ENCODE results near the gene CCDC192.
A peak's percentile ranks its signal among the peaks of the same experiment; 100 is the strongest.

CCDC192 gene

DNA sequence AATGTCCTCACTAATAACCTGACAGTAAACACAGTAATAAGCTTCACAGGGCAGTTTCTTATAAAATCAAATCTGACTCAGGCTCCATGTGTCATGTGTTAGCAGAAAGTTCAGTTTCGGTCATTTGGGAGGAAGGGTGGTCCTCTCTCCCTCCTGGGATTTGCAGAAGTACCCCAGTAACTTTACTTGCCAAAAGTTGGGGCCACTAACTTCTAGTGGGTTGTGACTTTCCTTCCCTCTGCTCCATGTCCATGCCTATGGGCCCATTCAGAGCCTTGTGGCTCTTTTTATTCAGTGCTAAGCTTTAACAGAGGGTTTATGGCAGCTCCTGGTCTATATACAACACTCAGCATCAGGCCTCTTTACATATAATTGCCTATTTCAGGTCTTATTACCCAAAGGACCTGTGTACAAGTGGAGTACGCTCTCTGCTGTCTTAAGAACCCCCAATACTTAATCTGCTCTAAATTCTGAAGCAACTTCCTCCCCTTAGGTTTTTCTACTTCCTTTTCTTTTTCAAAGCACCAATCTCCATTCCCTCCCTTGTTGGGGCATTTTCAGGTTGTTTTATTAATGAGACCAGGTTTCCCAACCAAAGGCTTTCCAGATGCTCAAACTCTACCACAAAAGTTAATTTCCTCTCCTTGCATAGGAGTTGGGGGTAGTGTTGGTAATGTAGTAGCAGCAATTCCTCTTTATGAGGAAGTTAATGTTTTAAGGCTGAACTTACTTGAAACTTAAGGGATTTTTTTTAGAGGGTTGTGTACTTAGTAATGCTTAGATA is 107.7 kb downstream of the CCDC192 start:
- DNase-seq (ENCODE audit: low spot score), result no peak

GRCh38 chr5:127812570-127812969 is 109.4 kb downstream of the CCDC192 start:
- DNase-seq (ENCODE audit: low spot score), result no peak

DNA sequence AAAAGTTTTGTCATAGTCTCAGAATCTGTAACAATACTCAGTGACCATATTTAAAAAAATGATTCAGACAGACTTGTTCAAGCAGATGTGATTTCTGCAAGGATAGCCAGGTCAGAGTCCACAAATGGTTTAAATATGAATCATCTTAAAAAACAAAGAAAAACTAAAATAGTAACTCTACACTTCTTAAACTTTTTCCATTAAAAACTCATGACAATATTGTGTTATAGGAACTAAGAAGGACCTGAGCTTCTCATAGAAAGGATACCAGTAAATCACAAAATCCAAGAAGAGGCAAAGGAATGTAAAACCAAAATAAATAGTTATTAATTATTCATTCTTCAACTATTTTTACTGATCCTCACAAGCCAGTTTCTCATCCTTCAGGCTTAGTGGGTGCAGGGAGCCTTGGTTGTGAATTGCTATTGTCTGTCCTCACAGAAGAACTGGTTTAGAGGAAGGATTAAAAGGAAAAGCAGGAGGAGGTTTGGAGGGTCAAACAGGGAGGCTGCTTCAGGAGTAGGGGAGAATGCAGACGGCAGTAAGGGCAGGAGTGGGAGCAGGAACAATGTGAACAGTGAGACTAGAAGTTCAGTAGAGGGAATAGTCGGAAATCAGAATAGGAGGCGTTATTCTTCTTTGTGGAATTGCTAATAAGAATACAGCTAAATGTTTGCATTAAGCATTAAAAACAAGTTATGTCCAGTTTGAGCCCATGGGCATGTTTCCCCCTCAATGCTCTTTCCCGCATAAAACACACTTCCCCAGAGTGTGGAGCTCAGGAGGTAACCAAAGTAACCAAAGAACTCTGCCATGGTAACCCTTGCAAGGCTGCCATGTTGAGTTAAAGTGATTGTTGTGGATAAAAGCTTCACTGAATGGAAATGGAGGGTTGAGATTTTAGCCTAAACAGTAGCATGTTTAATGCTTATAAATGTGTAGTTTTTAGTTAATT is 110.7 kb downstream of the CCDC192 start:
- peak; percentile 32 for DNase-seq (ENCODE audit: low spot score)

DNA sequence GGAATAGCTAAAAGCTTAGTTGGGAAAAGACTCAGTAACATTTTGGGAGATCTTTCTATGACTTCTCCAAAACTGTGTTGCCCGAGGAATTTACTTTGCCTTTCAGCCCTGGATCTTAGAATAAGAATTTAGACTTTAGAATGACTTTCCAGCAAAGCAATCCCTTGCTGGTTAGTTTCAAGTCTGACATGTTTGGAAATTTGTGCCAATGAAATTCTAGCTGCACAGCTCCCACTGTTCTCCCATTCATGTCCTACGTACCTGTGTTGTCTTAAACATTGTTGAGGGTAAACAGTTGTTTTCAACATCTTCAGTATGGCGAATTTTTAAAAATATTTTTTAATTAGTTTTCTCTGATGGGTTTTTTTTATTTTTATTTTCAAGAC is 111.4 kb downstream of the CCDC192 start:
- DNase-seq (ENCODE audit: low spot score), result no peak

- DNase-seq (ENCODE audit: low spot score), result peak; percentile 79
Observed at GRCh38 chr5:127820910-127821553, 117.8 kb downstream of the CCDC192 start.

DNA sequence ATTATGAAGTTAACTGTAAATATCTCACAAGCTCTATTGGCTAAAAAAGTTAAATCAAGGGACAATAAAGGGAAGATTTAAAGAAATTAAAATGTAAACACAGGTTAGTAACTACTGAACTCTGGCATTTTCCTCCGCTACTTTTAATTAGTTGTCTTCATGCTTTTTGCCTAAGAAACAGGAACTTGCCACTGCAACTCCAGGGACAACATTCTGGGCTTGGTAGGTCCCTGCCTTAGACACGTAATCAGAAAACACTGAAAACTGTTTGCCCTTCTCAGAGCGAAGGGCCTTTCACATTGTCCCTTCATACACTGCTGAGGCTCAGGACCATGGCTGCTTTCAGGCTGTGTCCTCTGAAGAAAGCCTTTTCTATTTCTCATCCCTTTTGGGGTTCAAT is 118.7 kb downstream of the CCDC192 start:
- no peak for DNase-seq (ENCODE audit: low spot score)

DNA sequence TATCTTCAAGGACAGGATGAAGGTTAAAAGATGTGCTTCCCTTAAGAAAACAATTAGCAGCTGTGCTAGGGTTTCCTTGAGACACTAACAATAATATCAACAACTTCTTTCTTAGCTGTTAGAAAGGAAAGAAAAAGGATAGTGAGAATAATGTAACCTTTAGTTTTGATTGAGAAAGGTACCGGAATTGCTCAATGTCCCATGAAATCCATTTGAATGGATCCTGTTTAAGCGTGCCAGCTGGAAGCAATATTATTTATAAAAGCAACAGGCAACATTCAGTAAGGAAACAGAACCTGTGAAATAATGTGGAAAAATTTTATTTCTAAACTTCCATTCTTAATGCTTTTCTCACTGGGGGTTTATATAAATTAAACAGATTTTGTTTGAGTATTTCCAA is 120.9 kb downstream of the CCDC192 start:
- DNase-seq (ENCODE audit: low spot score), result no peak

DNA sequence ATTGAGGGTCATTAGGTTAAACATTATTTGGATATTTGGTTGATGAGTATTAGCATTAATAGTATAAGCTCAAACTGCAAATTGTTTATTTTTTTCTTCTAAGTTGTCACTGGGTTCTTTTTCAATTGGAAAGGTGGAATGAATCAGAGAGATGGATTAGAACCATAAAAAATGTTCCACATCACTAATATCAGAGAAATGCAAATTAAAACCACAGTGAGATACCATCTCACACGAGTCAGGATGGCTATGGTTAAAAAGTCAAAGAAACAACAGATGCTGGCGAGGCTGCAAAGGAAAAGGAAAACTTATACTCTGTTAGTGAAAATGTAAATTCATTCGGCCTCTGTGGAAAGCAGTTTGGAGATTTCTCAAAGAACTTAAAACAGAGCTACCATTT is 122.8 kb downstream of the CCDC192 start:
- DNase-seq (ENCODE audit: low spot score), result no peak

DNA sequence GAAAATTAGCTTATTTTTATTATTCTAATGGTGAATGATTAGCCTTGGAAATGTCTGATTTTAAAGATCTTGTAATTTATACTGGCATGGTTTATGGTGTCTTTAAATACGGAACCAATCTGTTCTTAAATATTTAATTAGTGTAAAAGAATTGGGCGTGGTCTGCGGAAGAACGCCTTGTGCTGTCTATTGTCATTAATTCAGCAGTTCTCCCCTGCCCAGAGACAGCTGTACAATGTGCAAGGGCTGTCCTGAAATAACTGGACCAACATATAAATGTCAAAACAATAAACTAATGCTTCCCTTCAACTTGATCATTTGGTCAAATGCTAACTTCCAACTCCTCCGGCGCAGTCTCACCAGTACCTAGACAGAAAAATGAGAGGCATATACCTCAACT is 124.3 kb downstream of the CCDC192 start:
- DNase-seq (ENCODE audit: low spot score), result no peak

DNA sequence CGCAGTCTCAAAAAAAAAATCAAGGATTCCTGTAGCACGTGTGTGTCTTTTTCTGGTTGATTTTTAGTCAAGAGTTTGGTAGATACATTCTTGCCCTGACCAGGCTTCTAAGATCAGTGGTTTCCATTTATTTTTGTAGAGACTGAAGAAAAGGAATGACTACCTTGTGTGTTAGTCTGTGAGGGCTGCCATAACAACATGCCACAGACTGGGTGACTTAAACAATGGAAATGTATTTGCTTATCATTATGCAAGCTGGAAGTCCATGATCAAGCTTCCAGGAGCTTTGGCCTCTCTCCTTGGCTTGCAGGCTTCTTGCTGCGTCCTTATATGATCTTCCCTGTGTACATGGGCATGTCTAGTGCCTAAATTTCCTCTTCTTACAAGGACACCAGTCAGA is 127.0 kb downstream of the CCDC192 start:
- DNase-seq (ENCODE audit: low spot score), result no peak

DNA sequence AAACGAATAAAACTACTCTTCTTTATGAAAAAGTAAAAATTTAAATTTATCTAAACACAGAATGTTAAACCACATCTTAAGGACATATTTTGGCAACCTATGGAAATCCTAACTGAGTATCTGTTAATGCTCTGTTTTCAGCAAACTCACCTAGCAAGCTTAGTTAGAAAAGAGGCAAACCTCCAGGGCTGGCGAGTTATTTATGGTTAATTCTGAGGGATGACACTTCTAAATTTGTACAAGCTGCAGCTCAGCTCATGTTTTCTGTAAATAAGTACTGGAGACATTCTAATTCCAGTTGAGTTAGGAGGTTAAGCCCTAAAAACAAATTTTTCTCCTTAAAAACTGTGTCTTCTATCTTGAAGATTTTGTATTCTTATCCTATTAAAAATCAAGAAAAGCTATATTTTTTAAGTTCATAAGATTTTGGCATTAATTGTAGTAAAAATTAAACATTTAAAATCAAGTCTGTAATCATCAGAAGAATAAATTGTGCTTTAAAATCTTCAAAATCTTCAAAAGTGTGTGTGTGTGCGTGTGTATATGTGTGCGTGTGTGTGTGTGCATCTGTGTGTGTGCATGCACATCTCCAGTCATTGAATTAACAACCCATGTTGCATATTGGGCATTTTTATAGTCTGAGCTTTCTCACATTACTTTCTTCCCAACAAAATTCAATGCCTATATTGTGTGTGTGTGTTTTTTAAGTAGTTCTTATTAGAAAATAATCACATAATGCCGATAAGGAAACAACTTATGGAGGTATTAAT is 127.8 kb downstream of the CCDC192 start:
- DNase-seq (ENCODE audit: low spot score), result no peak

DNA sequence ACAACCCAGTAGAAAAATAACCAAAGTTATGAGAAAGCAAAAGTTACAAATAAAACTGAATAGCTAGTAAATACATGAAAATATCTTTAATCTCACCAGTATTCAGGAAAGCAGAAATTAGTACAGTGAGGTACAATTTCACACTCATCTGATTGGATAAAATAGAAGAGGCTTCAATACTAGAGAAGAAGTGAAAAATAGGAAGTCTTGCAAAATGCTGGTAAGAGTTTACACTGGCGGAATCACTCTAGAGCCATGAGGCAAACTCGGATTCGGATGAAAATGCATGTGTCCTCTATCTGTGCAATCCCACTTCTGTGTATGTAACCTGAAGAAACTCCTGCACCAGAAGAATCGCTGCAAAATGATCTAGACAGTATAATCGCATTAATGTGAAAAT is 128.9 kb downstream of the CCDC192 start:
- no peak for DNase-seq (ENCODE audit: low spot score)

- no peak for DNase-seq (ENCODE audit: low spot score)
Observed at GRCh38 chr5:127834094-127834531, 130.9 kb downstream of the CCDC192 start.

DNA sequence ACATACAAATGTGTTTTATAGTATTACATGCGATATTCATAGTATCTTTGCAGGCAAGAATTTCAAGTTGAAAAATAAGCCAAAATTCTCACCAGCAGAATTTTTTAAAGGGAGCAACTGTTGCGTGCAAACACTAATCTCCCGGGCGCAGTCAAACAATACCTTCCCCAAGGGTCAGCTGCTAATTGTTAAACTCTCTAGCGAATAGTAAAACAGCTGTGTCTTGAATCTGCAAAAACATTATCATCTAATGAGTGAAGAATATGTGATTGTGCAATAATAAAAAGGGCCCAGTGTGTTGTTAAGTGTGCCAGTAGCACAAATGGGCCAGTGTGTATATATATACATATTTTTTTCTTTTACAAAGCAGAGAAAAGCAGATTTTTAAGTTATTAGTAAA is 131.4 kb downstream of the CCDC192 start:
- DNase-seq (ENCODE audit: low spot score), result no peak

- DNase-seq (ENCODE audit: low spot score), result no peak
Observed at GRCh38 chr5:127838661-127839060, 135.5 kb downstream of the CCDC192 start.

- no peak for DNase-seq (ENCODE audit: low spot score)
Observed at GRCh38 chr5:127839072-127839471, 135.9 kb downstream of the CCDC192 start.

DNA sequence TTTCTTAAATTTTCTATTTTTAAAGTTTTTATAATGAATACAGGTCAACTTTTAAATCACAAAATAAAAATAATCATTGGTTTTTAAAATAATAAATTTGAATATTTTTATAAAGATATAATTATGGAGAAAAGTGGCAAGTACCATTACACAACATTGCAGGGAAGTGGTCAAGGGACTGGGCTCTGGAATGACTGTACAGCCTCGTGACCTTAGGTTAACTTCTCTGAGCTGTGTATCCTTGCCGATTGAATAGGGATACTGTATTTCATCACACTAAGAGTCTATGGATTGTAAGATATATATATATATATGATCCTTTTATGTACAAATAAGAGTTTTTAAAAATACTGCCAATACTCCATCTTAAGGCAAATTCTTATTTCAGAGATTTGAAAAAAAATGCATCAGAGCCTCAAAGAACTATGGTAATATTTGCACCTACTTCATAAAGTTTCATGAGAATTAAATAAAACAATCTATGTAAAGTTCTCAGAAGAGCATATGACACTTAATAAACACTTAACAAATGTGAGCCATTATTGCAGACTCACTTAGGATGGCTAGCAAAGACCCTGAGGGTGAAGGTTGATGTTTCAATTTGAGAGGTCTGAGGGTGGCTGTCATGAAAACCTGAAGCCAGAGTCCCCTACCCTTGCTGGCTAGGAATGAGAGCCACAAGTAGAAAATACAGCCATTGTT is 136.5 kb downstream of the CCDC192 start:
- DNase-seq (ENCODE audit: low spot score), result no peak

DNA sequence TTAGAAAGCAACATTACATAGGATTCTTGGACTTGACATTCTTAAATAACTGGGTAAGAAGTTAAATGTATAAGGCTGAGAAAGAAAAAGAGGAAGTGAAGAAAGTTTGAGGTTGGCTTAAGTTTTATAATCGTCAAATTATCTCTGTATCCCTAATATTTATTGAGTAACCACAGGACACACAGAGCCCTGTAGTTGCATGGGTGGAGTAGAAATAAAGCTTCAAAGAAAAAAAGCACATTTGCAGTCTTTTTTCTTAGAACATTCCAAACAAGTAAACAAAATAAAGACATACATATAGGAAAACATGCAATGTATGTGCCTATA is 137.0 kb downstream of the CCDC192 start:
- DNase-seq (ENCODE audit: low spot score), result no peak

DNA sequence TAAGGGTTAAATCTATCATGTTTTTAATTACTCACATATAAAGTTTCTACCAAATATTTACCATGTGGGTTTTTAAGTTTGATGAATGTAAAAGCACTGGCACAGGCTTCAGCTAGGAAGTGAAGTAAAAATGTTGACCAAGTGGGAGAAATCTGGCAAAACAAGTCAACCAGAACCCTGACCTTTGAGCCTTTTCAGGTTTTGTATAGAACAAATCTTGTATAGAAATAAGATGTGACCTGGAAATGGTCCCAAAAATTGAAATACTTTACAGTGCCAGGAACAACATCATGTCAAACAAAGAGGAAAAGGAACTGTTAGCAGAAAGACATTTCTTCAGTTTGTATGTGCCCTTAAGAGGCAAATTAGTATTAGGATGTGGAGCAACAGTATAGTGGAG is 137.6 kb downstream of the CCDC192 start:
- no peak for DNase-seq (ENCODE audit: low spot score)

GRCh38 chr5:127844581-127845021 is 141.4 kb downstream of the CCDC192 start:
- DNase-seq (ENCODE audit: low spot score), result no peak

DNA sequence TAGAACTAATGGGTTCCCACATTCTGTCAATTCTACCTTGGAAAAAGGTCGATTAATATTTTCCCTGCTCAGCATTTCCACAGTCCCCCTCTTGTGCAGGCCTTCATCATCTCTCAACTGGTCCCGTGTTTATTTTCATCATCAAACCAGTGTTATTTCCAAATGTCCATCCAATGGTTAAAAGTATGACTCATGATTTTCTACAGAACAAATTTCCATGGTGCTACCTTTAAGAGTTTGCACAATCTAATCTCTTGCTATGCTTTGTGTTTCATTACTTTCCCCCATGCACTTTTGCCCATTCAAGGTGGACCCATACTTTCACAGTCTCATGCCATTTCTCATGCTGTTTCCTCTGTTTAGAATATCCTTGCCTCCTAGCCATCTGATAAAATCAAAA is 143.7 kb downstream of the CCDC192 start:
- no peak for DNase-seq (ENCODE audit: low spot score)

All from LoVo (cell line).